Measurements from ENCODE around the gene LARP4. TPM values are rescaled to one million over a fixed set of nuclear protein-coding genes. Genes with fewer than 3 reads are reported as not detected.
"Not testable (repeated sequence)": the region's sequence is repeated elsewhere in the genome, so short reads cannot be mapped to it uniquely, and the experiment has no call there.

The LARP4 gene
- 23.3 TPM for polyA plus RNA-seq (ENCODE audit: insufficient read length)

- DNase-seq: peak; percentile 95
These were observed at the start of gene LARP4 for GRCh38 chr12:50400638-50401499. Gene LARP4 (plus strand): TSS chr12:50400885. CDS start chr12:50401011, 126 bp downstream.

- DNase-seq: no peak
These were observed 49.3 kb upstream of the LARP4 start for GRCh38 chr12:50351120-50352043.

- DNase-seq: no peak
These were observed 47.3 kb upstream of the LARP4 start for GRCh38 chr12:50353404-50353803.

- DNase-seq: no peak
These were observed 46.7 kb upstream of the LARP4 start for GRCh38 chr12:50353869-50354593.

DNA sequence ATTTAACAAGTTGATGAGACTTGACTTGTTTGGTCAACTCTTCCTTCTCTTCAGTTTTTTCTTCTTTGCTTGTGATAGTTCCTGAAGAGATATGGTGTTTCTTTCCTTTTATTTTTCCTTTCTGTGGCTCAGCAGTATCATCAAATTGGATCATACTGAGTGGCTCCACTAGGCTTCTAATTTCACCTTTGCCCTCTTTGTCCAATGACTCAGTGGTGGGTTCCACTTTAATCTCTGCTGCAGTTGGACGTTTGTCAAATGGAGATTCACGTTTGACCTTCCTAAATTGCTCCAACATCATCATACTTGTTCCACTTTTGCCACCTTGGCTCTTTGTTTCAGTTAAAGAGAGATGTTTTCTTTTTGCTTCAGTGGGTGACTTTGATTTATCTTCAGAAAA lies 45.8 kb upstream of the LARP4 start:
- no peak for DNase-seq

DNA sequence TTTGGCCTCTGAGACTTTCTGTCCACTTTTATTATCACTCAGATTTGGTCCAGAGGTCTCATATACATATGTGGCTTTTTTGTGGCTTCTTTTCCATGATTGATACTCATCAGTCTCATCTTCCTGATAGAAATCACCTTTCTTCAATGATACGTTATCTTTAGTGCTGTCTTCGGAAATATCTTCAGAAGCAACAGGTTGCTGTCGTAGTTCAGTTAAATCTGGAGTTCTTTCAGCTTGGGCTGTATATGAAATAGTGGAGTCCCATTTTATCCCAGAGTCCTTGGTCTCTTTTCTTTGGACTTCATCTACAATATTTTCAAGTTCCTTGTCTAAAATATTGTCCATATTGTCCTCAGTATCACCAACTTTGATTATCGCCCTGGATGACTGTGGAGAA lies 45.3 kb upstream of the LARP4 start:
- no peak for DNase-seq

DNA sequence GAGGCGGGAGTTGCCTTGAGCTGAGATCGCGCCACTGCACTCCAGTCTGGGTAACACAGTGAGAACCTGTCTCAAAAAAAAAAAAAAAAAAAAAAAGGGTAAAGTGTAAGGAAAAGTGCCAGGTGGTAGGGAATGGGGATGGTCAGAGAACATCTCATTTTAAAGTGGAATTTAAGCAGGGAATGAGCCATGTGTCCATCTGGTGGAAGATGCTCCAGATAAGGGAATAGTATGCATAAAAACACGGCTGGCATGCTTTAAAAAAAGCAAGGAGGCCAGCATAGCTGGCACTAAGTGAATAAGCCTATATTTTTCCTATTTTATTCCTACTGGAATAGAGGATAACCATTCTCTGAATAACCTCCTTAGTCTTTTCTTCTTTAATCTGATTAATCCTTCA lies 38.0 kb upstream of the LARP4 start:
- DNase-seq: no peak

GRCh38 chr12:50363141-50363540 lies 37.5 kb upstream of the LARP4 start:
- DNase-seq: no peak

- DNase-seq: no peak
These were observed 34.8 kb upstream of the LARP4 start for GRCh38 chr12:50365709-50366406.

- DNase-seq: not testable (repeated sequence)
These were observed 30.0 kb upstream of the LARP4 start for GRCh38 chr12:50370672-50371071.

DNA sequence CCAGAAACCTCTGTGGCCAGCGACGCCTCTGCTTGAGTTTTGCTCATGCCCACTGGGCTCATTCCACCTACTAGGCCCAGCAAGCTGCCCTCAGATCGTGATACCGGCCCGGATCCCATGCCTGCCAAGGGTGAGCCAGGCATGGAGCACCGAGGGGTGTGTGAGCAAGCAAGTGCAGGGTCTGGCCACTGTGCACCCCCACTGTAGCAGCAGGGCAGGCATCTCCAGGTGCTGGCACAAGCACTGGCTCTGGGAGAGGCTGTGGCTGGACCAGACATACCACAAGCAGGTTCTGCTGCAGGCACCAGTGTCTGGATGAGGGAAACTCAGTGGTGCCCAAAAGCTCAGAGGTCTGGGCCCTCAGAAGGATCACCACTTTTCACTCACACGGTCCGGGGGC lies 24.9 kb upstream of the LARP4 start:
- no peak for DNase-seq

- no peak for DNase-seq
These were observed 19.8 kb upstream of the LARP4 start for GRCh38 chr12:50380761-50381325.

DNA sequence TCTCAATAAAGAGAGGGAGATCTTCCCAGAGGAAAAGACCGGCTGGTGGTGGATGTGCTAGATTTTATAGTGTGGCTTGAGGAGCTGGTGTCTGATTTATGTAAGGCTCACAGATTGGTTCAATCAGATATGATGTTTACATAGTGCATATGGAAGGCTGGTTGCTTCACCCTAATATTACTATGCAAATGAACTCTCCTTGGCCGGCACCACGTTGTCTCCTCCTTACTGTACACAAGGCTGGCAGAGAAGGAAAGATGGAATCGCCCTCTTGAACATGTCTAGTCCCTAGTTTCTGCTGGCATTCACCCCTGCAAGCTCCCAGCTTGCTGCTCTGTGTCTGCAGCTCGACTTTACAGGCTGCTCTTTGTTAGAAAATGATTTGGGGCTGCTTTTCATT lies 13.2 kb upstream of the LARP4 start:
- DNase-seq: no peak

DNA sequence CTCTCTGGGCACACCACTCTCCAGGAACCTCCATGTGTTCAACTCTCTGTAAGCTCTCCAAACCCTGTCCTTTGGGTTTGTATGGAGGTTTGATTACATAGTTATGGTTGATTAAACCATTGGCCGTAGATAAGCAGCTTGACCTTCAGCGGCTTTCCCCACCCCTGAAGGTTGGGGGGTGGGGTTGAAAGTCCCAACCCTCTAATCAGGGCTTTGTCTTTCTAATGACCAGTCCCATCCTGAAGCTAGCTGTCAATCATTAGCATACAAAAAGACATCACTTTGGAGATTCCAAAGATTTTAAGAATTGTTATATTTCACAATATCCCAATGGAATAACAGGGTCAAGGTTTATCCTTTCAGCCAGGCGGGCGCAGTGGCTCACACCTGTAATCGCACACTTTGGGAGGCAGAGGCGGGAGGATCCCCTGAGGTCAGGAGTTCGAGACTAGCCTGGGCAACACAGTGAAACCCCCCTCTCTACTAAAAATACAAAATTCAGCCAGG lies 12.7 kb upstream of the LARP4 start:
- DNase-seq: no peak

GRCh38 chr12:50388793-50389192 lies 11.9 kb upstream of the LARP4 start:
- DNase-seq: not testable (repeated sequence)

DNA sequence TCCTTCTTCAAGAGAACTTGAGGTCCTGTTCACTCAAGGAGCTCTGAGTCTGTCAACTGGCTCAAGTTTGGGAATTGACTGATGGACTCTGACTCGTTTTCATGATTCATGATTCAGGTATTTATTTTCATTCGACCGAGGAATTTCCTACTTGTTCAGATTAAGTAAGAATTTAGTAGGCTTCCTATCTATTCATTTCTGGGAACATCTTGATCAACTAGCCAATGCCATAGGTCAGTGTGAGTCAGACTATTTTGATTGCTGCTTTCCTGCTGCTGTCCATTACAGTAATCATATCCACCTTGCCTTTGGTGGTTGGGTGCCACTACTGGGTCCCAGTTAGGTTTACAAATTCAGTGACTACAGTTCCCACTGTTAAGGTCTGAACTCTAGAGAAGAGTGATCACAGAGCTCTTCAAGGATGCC lies 10.4 kb upstream of the LARP4 start:
- no peak for DNase-seq

- DNase-seq: no peak
These were observed 6.1 kb upstream of the LARP4 start for GRCh38 chr12:50394469-50395029.

- no peak for DNase-seq
These were observed 3.5 kb upstream of the LARP4 start for GRCh38 chr12:50397117-50397650.

DNA sequence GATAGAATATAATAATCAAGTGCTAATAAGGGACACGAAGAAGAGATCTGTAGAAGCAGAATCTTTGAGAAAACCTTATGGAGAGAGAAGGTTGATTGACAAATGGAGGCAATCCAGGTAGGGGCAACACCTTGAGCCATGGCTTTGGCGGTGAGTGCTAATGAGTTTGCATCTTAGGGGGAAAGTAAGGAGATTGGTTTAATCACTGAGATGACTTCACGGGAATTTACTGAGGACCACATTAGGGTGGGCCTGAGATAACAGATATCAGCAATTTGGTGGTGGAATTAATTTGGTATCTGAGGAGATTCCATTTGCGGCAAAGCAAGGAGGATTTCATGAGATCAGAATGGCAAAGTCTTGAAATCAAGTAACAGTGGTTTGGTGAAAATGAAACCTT lies 1.8 kb upstream of the LARP4 start:
- no peak for DNase-seq

DNA sequence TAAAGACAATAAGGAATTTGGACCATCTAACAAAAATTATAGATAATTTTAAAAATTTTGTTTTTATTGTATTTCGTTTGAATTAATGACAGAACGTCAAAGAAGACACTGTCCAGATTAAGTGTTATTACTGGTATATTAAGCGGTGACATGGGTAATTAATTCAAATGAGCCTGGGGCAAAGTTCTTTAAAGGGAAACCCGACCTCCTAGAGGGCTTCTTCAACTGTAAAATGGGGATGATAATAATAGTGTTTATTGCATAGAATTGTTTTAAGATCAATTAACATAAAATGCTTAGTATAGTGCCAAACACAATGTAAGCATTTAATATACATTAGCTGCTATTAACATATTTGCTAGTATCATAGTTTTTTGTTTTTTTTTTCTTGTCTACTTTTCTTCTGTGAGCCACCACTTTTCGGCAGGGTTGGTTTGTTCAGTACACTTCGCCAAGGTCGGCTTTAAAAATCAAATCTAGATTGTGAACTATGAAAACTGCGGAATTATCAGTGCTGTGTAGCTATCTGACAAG lies 514 bp upstream of the LARP4 start:
- DNase-seq: no peak

All from hindlimb muscle (tissue), 1 donor.